ENCODE results near the gene TCERG1L. TPM values are rescaled to one million over a fixed set of nuclear protein-coding genes. Genes with fewer than 3 reads are reported as not detected.

TCERG1L gene
- total RNA-seq, 2 experiments from 2014 or later, result 0.06 TPM; not detected in 1

- Mint-ChIP-seq H3K27me3 (no peaks in the 10 kb centered on the region), H3K4me3 (no peak overlapping the region), H3K27ac (no peak overlapping the region), H3K36me3 (ENCODE audit: low read depth) (no peaks in the 10 kb centered on the region), H3K4me1 (ENCODE audit: low read depth) (peaks cover 11% of the 10 kb centered on the region), H3K9me3 (peaks cover 1% of the 10 kb centered on the region)
- ATAC-seq (ENCODE audit: poor library complexity) (no peak), DNase-seq (no peak)
- Histone ChIP-seq H3K4me1 (ENCODE audit: insufficient read depth, low read length) (no peaks in the 10 kb centered on the region), H3K4me3 (ENCODE audit: low read length) (no peak overlapping the region), H3K36me3 (ENCODE audit: insufficient read depth, low read length) (no peaks in the 10 kb centered on the region), H3K9me3 (ENCODE audit: control insufficient read depth in 1 of 2, insufficient read depth in 1 of 2, low read length in 2 of 2) (peaks cover 0 to 53% of the 10 kb centered on the region in 2 experiments), H3K27ac (ENCODE audit: low read depth in 1 of 2, low read length in 2 of 2) (no peak overlapping the region), H3K27me3 (ENCODE audit: control insufficient read depth in 1 of 2, insufficient read depth in 2 of 2, low read length in 2 of 2) (no peaks in the 10 kb centered on the region)
- intact Hi-C loops (cut with DNase I, micrococcal nuclease), result no loop called here
- no peak for TF ChIP-seq CTCF (IDR thresholded peaks at IDR 0.05)
- POLR2A ChIA-PET, result no interaction called here
- CTCF ChIA-PET, result no interaction called here
Measured at GRCh38 chr10:131110241-131110783, 201.2 kb downstream of the TCERG1L start.

GRCh38 chr10:131109726-131110125, 201.8 kb downstream of the TCERG1L start:
- Histone ChIP-seq H3K27ac (ENCODE audit: low read depth in 1 of 2, low read length in 2 of 2) (no peak overlapping the region), H3K4me3 (ENCODE audit: low read length) (no peak overlapping the region), H3K4me1 (ENCODE audit: insufficient read depth, low read length) (no peaks in the 10 kb centered on the region), H3K27me3 (ENCODE audit: control insufficient read depth in 1 of 2, insufficient read depth in 2 of 2, low read length in 2 of 2) (no peaks in the 10 kb centered on the region), H3K36me3 (ENCODE audit: insufficient read depth, low read length) (no peaks in the 10 kb centered on the region), H3K9me3 (ENCODE audit: control insufficient read depth in 1 of 2, insufficient read depth in 1 of 2, low read length in 2 of 2) (peaks cover 0 to 53% of the 10 kb centered on the region in 2 experiments)
- Mint-ChIP-seq H3K4me1 (ENCODE audit: low read depth) (peaks cover 11% of the 10 kb centered on the region), H3K27me3 (no peaks in the 10 kb centered on the region), H3K4me3 (no peak overlapping the region), H3K36me3 (ENCODE audit: low read depth) (no peaks in the 10 kb centered on the region), H3K27ac (no peak overlapping the region), H3K9me3 (peaks cover 1% of the 10 kb centered on the region)
- no peak for DNase-seq
- ChIA-PET CTCF (no interaction called here), POLR2A (no interaction called here)
- ATAC-seq (ENCODE audit: poor library complexity), result no peak
- intact Hi-C loops (cut with DNase I, micrococcal nuclease), result no loop called here
- no peak for TF ChIP-seq CTCF (IDR thresholded peaks at IDR 0.05)

- H3K27me3 Mint-ChIP-seq, result no peaks in the 10 kb centered on the region
Measured at GRCh38 chr10:131109291-131109690, 202.2 kb downstream of the TCERG1L start.

More at GRCh38 chr10:131109291-131109690, 202.2 kb downstream of the TCERG1L start:
- Histone ChIP-seq H3K4me3 (ENCODE audit: low read length) (no peak overlapping the region), H3K27ac (ENCODE audit: low read depth in 1 of 2, low read length in 2 of 2) (no peak overlapping the region), H3K27me3 (ENCODE audit: control insufficient read depth in 1 of 2, insufficient read depth in 2 of 2, low read length in 2 of 2) (no peaks in the 10 kb centered on the region), H3K36me3 (ENCODE audit: insufficient read depth, low read length) (no peaks in the 10 kb centered on the region), H3K4me1 (ENCODE audit: insufficient read depth, low read length) (no peaks in the 10 kb centered on the region), H3K9me3 (ENCODE audit: control insufficient read depth in 1 of 2, insufficient read depth in 1 of 2, low read length in 2 of 2) (peaks cover 0 to 53% of the 10 kb centered on the region in 2 experiments)
- no peak for DNase-seq
- no peak overlapping the region for H3K27ac Mint-ChIP-seq
- ChIA-PET POLR2A (no interaction called here), CTCF (no interaction called here)
- ATAC-seq (ENCODE audit: poor library complexity), result no peak
- intact Hi-C loops (cut with DNase I, micrococcal nuclease), result no loop called here
- no peak for TF ChIP-seq CTCF (IDR thresholded peaks at IDR 0.05)
- no peaks in the 10 kb centered on the region for H3K36me3 Mint-ChIP-seq (ENCODE audit: low read depth)
- H3K4me3 Mint-ChIP-seq, result no peak overlapping the region
- peaks cover 11% of the 10 kb centered on the region for H3K4me1 Mint-ChIP-seq (ENCODE audit: low read depth)
- peaks cover 1% of the 10 kb centered on the region for H3K9me3 Mint-ChIP-seq

All from CD4-positive, alpha-beta T cell (primary cell).